ENCODE measurements around the gene CKS1B.
A peak's percentile ranks its signal among the peaks of the same experiment; 100 is the strongest.

CKS1B gene

GRCh38 chr1:155015527-155016230 lies 41.2 kb downstream of the CKS1B start:
- DNase-seq (ENCODE audit: low spot score) = no peak

GRCh38 chr1:155016231-155016831 lies 41.9 kb downstream of the CKS1B start:
- DNase-seq (ENCODE audit: low spot score) = no peak

- peak; percentile 91 for DNase-seq (ENCODE audit: low spot score)
These were observed 42.8 kb downstream of the CKS1B start for GRCh38 chr1:155017041-155017945.

GRCh38 chr1:155017946-155018316 lies 43.5 kb downstream of the CKS1B start:
- no peak for DNase-seq (ENCODE audit: low spot score)

- DNase-seq (ENCODE audit: low spot score) = no peak
These were observed 44.3 kb downstream of the CKS1B start for GRCh38 chr1:155018617-155019348.

GRCh38 chr1:155019377-155020245 lies 45.1 kb downstream of the CKS1B start:
- no peak for DNase-seq (ENCODE audit: low spot score)

GRCh38 chr1:155022136-155022926 lies 47.9 kb downstream of the CKS1B start:
- DNase-seq (ENCODE audit: low spot score) = no peak

GRCh38 chr1:155022927-155023236 lies 48.4 kb downstream of the CKS1B start:
- DNase-seq (ENCODE audit: low spot score) = no peak

- DNase-seq (ENCODE audit: low spot score) = no peak
These were observed 49.1 kb downstream of the CKS1B start for GRCh38 chr1:155023627-155024026.

GRCh38 chr1:155024315-155024714 lies 49.8 kb downstream of the CKS1B start:
- no peak for DNase-seq (ENCODE audit: low spot score)

GRCh38 chr1:155026154-155026553 lies 51.7 kb downstream of the CKS1B start:
- no peak for DNase-seq (ENCODE audit: low spot score)

GRCh38 chr1:155026588-155026987 lies 52.1 kb downstream of the CKS1B start:
- DNase-seq (ENCODE audit: low spot score) = no peak
